Measurements from ENCODE around the gene SNRK.

- TF ChIP-seq POLR2A (IDR thresholded peaks at IDR 0.05) (no peak), CTCF (IDR thresholded peaks at IDR 0.05) (no peak)
Measured at GRCh38 chr3:43353393-43353792, 67.1 kb downstream of the SNRK start.
